Activated naive CD4-positive, alpha-beta T cell (primary cell): Measurements from ENCODE around the gene HSD17B7.

ENCODE experiments used
- DNase-seq, 4 experiments: peaks; one replicate each; lab custom pipeline; 2025; lab: John Stamatoyannopoulos, UW

HSD17B7 gene

GRCh38 chr1:162856260-162856659 is 65.8 kb downstream of the HSD17B7 start:
- no peak for DNase-seq

GRCh38 chr1:162857850-162858249 is 67.3 kb downstream of the HSD17B7 start:
- no peak for DNase-seq

GRCh38 chr1:162859191-162859590 is 68.7 kb downstream of the HSD17B7 start:
- DNase-seq: no peak

- DNase-seq: no peak
Measured at GRCh38 chr1:162861101-162861500, 70.6 kb downstream of the HSD17B7 start, which contains the start of gene CCDC190. CCDC190 (minus strand) TSS chr1:162861175; CDS start chr1:162859646, 1,529 bp downstream.

GRCh38 chr1:162861625-162862024 is 71.1 kb downstream of the HSD17B7 start:
- no peak for DNase-seq
